Ectodermal cell (in vitro differentiated cells): ENCODE measurements around the gene CUTC.
"Not testable (repeated sequence)": the region's sequence is repeated elsewhere in the genome, so short reads cannot be mapped to it uniquely, and the experiment has no call there.

Experiments
- H3K27ac ChIP-seq: 2 replicates; pipeline ENCODE4 v1.7.0; 2013; ENCODE audit warnings: mild to moderate bottlenecking, low read depth, low read length; ENCODE audit not compliant: insufficient read depth, poor library complexity, severe bottlenecking
- H3K27me3 ChIP-seq: 2 replicates; pipeline ENCODE4 v1.7.0; 2013; ENCODE audit warnings: mild to moderate bottlenecking, low read length; ENCODE audit not compliant: insufficient read depth, control insufficient read depth, poor library complexity, severe bottlenecking
- H3K36me3 ChIP-seq: one replicate; pipeline ENCODE4 v1.7.0; 2013; ENCODE audit warnings: low read length; ENCODE audit not compliant: control insufficient read depth, insufficient read depth
- H3K4me1 ChIP-seq: one replicate; pipeline ENCODE4 v1.7.0; 2013; ENCODE audit warnings: low read length; ENCODE audit not compliant: control insufficient read depth, insufficient read depth
- H3K4me3 ChIP-seq: 2 replicates; pipeline ENCODE4 v1.7.0; 2013; ENCODE audit warnings: low read depth, low read length, control low read depth; ENCODE audit not compliant: insufficient read depth
- H3K9me3 ChIP-seq: 2 replicates; pipeline ENCODE4 v1.7.0; 2013; ENCODE audit warnings: mild to moderate bottlenecking, low read length, moderate library complexity; ENCODE audit not compliant: control insufficient read depth
- WGBS, 2 experiments: methylation state at CpG; one replicate each; pipeline ENCODE4 v1.1.7; 2013; ENCODE audit warnings: missing lambda C conversion rate in 2 of 2; 5-methylcytosine and 5-hydroxymethylcytosine counted together

CUTC gene

GRCh38 chr10:99742254-99742653, 10.2 kb downstream of the CUTC start:
- no peak overlapping the region for H3K27ac ChIP-seq
- no peaks in the 10 kb centered on the region for H3K4me1 ChIP-seq
- H3K9me3 ChIP-seq = no peaks in the 10 kb centered on the region
- H3K36me3 ChIP-seq = peaks cover 37% of the 10 kb centered on the region
- H3K4me3 ChIP-seq = no peak overlapping the region
- H3K27me3 ChIP-seq = no peaks in the 10 kb centered on the region

- peaks cover 35% of the 10 kb centered on the region for H3K36me3 ChIP-seq
- H3K27ac ChIP-seq = no peak overlapping the region
- H3K4me3 ChIP-seq = no peak overlapping the region
- no peaks in the 10 kb centered on the region for H3K4me1 ChIP-seq
- no peaks in the 10 kb centered on the region for H3K9me3 ChIP-seq
- H3K27me3 ChIP-seq = no peaks in the 10 kb centered on the region
- 88 to 97% methylated on average over 2 of the region's 2 CpGs for WGBS, 2 experiments
Observed at GRCh38 chr10:99742701-99743100, 10.7 kb downstream of the CUTC start.

- Histone ChIP-seq H3K27ac (no peak overlapping the region), H3K4me3 (no peak overlapping the region), H3K36me3 (peaks cover 35% of the 10 kb centered on the region), H3K27me3 (no peaks in the 10 kb centered on the region), H3K4me1 (no peaks in the 10 kb centered on the region), H3K9me3 (no peaks in the 10 kb centered on the region)
- WGBS, 2 experiments = 88% methylated on average over 3 of the region's 3 CpGs; no CpG with 5 or more reads in 1 of the 2 experiments
Observed at GRCh38 chr10:99743841-99744240, 11.8 kb downstream of the CUTC start.

GRCh38 chr10:99746166-99746565, 14.1 kb downstream of the CUTC start:
- H3K36me3 ChIP-seq = peaks cover 30% of the 10 kb centered on the region
- not testable (repeated sequence) for H3K9me3 ChIP-seq, H3K4me3 ChIP-seq, H3K27me3 ChIP-seq, H3K4me1 ChIP-seq, H3K27ac ChIP-seq
- 63 to 88% methylated on average over 1 of the region's 2 CpGs for WGBS, 2 experiments

- Histone ChIP-seq H3K4me1 (no peaks in the 10 kb centered on the region), H3K4me3 (no peak overlapping the region), H3K27me3 (no peaks in the 10 kb centered on the region), H3K9me3 (no peaks in the 10 kb centered on the region), H3K36me3 (peaks cover 21% of the 10 kb centered on the region), H3K27ac (no peak overlapping the region)
- 95 to 96% methylated on average over 2 of the region's 2 CpGs for WGBS, 2 experiments
Observed at GRCh38 chr10:99748823-99749451, 16.9 kb downstream of the CUTC start.

- Histone ChIP-seq H3K9me3 (no peaks in the 10 kb centered on the region), H3K27ac (no peak overlapping the region), H3K4me1 (no peaks in the 10 kb centered on the region), H3K27me3 (no peaks in the 10 kb centered on the region), H3K4me3 (no peak overlapping the region), H3K36me3 (peaks cover 18% of the 10 kb centered on the region)
Observed at GRCh38 chr10:99750641-99751040, 18.6 kb downstream of the CUTC start.

- WGBS, 2 experiments = 92 to 100% methylated on average over 1 of the region's 1 CpG
Observed at GRCh38 chr10:99754670-99755069, 22.6 kb downstream of the CUTC start.

GRCh38 chr10:99756159-99756558, 24.1 kb downstream of the CUTC start:
- no peaks in the 10 kb centered on the region for H3K4me1 ChIP-seq
- peaks cover 6% of the 10 kb centered on the region for H3K36me3 ChIP-seq
- no peak overlapping the region for H3K4me3 ChIP-seq
- WGBS, 2 experiments = 95 to 97% methylated on average over 1 of the region's 1 CpG
- no peak overlapping the region for H3K27ac ChIP-seq
- no peaks in the 10 kb centered on the region for H3K27me3 ChIP-seq
- H3K9me3 ChIP-seq = no peaks in the 10 kb centered on the region

More at GRCh38 chr10:99754670-99755069, 22.6 kb downstream of the CUTC start:
- Histone ChIP-seq H3K27me3 (no peaks in the 10 kb centered on the region), H3K27ac (no peak overlapping the region), H3K9me3 (no peaks in the 10 kb centered on the region), H3K4me3 (no peak overlapping the region), H3K36me3 (peaks cover 8% of the 10 kb centered on the region), H3K4me1 (no peaks in the 10 kb centered on the region)

GRCh38 chr10:99758211-99758891, 26.3 kb downstream of the CUTC start:
- WGBS, 2 experiments = 96 to 98% methylated on average over 2 of the region's 2 CpGs
- no peaks in the 10 kb centered on the region for H3K4me1 ChIP-seq
- no peaks in the 10 kb centered on the region for H3K9me3 ChIP-seq
- H3K27me3 ChIP-seq = no peaks in the 10 kb centered on the region
- no peak overlapping the region for H3K27ac ChIP-seq
- peaks cover 3% of the 10 kb centered on the region for H3K36me3 ChIP-seq
- no peak overlapping the region for H3K4me3 ChIP-seq

- Histone ChIP-seq H3K27ac (no peak overlapping the region), H3K4me1 (no peaks in the 10 kb centered on the region), H3K36me3 (no peaks in the 10 kb centered on the region), H3K27me3 (no peaks in the 10 kb centered on the region), H3K4me3 (no peak overlapping the region), H3K9me3 (no peaks in the 10 kb centered on the region)
- WGBS, 2 experiments = 87 to 93% methylated on average over 1 of the region's 1 CpG
Observed at GRCh38 chr10:99760321-99760720, 28.3 kb downstream of the CUTC start.
